H1 (cell line): ENCODE data around the gene CBFA2T2. TPM values are rescaled to one million over a fixed set of nuclear protein-coding genes. Genes with fewer than 3 reads are reported as not detected.
A peak's percentile ranks its signal among the peaks of the same experiment; 100 is the strongest.

Experiments used
- CTCF ChIA-PET: fragments of 300-600 bp; sonication (Branson Sonifier 250); formaldehyde crosslinking; loops from one replicate; lab custom pipeline; 2021; ENCODE audit not compliant: partially characterized antibody; lab: Charles Lee
- POLR2A ChIA-PET: fragments of 300-600 bp; sonication (Branson Sonifier 250); formaldehyde crosslinking; loops from one replicate; lab custom pipeline; 2021; ENCODE audit warnings: inconsistent platforms; ENCODE audit not compliant: partially characterized antibody; lab: Charles Lee
- DNase-seq, 2 experiments: peaks; one replicate each; pipeline versions ENCODE4 v3.0.0 to v3.0.0-alpha.2; 2010 to 2022; ENCODE audit warnings: low spot score in 2 of 2, low read depth in 1 of 2, mixed read lengths in 1 of 2
- FAIRE-seq: peaks from 2 replicates; lab custom pipeline; 2011; peaks lifted over from hg19 to GRCh38; lab: Jason Lieb, UNC
- H2AFZ ChIP-seq: 2 replicates; pipeline ENCODE4 v1.8.1; 2012; ENCODE audit warnings: low read length, inconsistent platforms
- H2AK5ac ChIP-seq: 2 replicates; pipeline ENCODE4 v1.6.1; 2013; ENCODE audit warnings: low read depth, low read length
- H2BK120ac ChIP-seq: replicated peaks from 2 replicates; pipeline ENCODE3; 2013; ENCODE audit warnings: low read depth, low read length, inconsistent platforms
- H2BK12ac ChIP-seq: 2 replicates; pipeline ENCODE4 v1.6.1; 2013; ENCODE audit warnings: low read depth, low read length
- H2BK15ac ChIP-seq: 2 replicates; pipeline ENCODE4 v1.6.1; 2013; ENCODE audit warnings: low read length
- H2BK20ac ChIP-seq: 2 replicates; pipeline ENCODE4 v1.6.1; 2013; ENCODE audit warnings: low read length
- H2BK5ac ChIP-seq: 2 replicates; pipeline ENCODE4 v1.6.1; 2013; ENCODE audit warnings: low read depth, low read length
- H3K14ac ChIP-seq: 2 replicates; pipeline ENCODE4 v1.6.1; 2013; ENCODE audit warnings: inconsistent platforms; ENCODE audit not compliant: insufficient read length
- H3K18ac ChIP-seq: 2 replicates; pipeline ENCODE4 v1.6.1; 2013; ENCODE audit warnings: low read length; ENCODE audit errors: extremely low read depth
- H3K23ac ChIP-seq: 2 replicates; pipeline ENCODE4 v1.6.1; 2013; ENCODE audit warnings: inconsistent platforms; ENCODE audit not compliant: insufficient read length
- H3K23me2 ChIP-seq: 2 replicates; pipeline ENCODE4 v1.6.1; 2013; ENCODE audit warnings: low read depth, low read length
- H3K27ac ChIP-seq: 2 replicates; pipeline ENCODE4 v1.6.1; 2011; ENCODE audit warnings: low read depth, low read length, inconsistent platforms
- H3K27me3 ChIP-seq, 4 experiments: replicated peaks in 1 of 4; 1 replicate in 1 of 4; 2 replicates in 3 of 4; pipeline versions ENCODE4 v1.6.1 to v1.8.1; 2011 to 2013; ENCODE audit warnings: low read length in 3 of 4, mild to moderate bottlenecking in 3 of 4, inconsistent platforms in 2 of 4, mixed read lengths in 2 of 4, moderate library complexity in 1 of 4; ENCODE audit not compliant: control insufficient read depth in 3 of 4, insufficient read depth in 3 of 4; ENCODE audit errors: extremely low read depth in 1 of 4
- H3K36me3 ChIP-seq, 4 experiments: 2 replicates each; pipeline versions ENCODE4 v1.6.1 to v1.8.1; 2011 to 2013; ENCODE audit warnings: mild to moderate bottlenecking in 4 of 4, low read length in 3 of 4, moderate library complexity in 2 of 4, control low read depth in 1 of 4, inconsistent platforms in 1 of 4; ENCODE audit not compliant: insufficient read depth in 4 of 4, control insufficient read depth in 2 of 4
- H3K4ac ChIP-seq: replicated peaks from 2 replicates; pipeline ENCODE3; 2013; ENCODE audit warnings: low read length, low read depth, mixed read lengths, inconsistent platforms; ENCODE audit not compliant: insufficient read length
- H3K4me1 ChIP-seq, 4 experiments: replicated peaks in 1 of 4; 1 replicate in 1 of 4; 2 replicates in 3 of 4; pipeline versions ENCODE4 v1.6.1 to v1.8.1; 2011 to 2013; ENCODE audit warnings: low read length in 3 of 4, inconsistent platforms in 2 of 4, mixed read lengths in 1 of 4; ENCODE audit not compliant: insufficient read depth in 4 of 4, control insufficient read depth in 3 of 4
- H3K4me2 ChIP-seq, 2 experiments: 2 replicates each; pipeline versions ENCODE4 v1.6.1 to v1.8.1; 2011 to 2013; ENCODE audit warnings: low read depth in 2 of 2, low read length in 2 of 2, control low read depth in 1 of 2, inconsistent platforms in 1 of 2, mild to moderate bottlenecking in 1 of 2; ENCODE audit not compliant: insufficient read depth in 1 of 2
- H3K4me3 ChIP-seq, 4 experiments: fragments of 200-600, 300-600 bp in 1 of 4; sonication (generic), shearing (Covaris generic), sonication (Bioruptor Twin) in 1 of 4; 2 replicates each; pipeline versions ENCODE4 v1.5.1 to v1.8.1; 2011 to 2016; ENCODE audit warnings: low read length in 4 of 4, low read depth in 3 of 4, control low read depth in 2 of 4, inconsistent platforms in 2 of 4, mild to moderate bottlenecking in 2 of 4, mixed read lengths in 1 of 4, moderate library complexity in 1 of 4; ENCODE audit not compliant: insufficient read depth in 2 of 4; ENCODE audit errors: extremely low read depth in 1 of 4
- H3K56ac ChIP-seq: replicated peaks from 2 replicates; pipeline ENCODE3; 2013; ENCODE audit warnings: low read depth, mild to moderate bottlenecking, mixed read lengths, low read length, inconsistent platforms; ENCODE audit not compliant: insufficient read length
- H3K79me1 ChIP-seq: 2 replicates; pipeline ENCODE4 v1.6.1; 2013; ENCODE audit warnings: low read depth, low read length, control low read depth
- H3K79me2 ChIP-seq, 2 experiments: 2 replicates each; pipeline versions ENCODE4 v1.6.1 to v1.8.1; 2012 to 2013; ENCODE audit warnings: low read length in 2 of 2, mild to moderate bottlenecking in 2 of 2, inconsistent platforms in 1 of 2; ENCODE audit not compliant: insufficient read depth in 2 of 2, control insufficient read depth in 1 of 2
- H3K9ac ChIP-seq, 4 experiments: replicated peaks in 1 of 4; 1 replicate in 1 of 4; 2 replicates in 3 of 4; pipeline versions ENCODE4 v1.6.1 to v1.8.1; 2011 to 2013; ENCODE audit warnings: low read depth in 3 of 4, low read length in 3 of 4, control low read depth in 2 of 4, mild to moderate bottlenecking in 2 of 4, moderate library complexity in 2 of 4, inconsistent platforms in 1 of 4; ENCODE audit errors: extremely low read depth in 1 of 4
- H3K9me3 ChIP-seq, 2 experiments: 2 replicates each; pipeline versions ENCODE4 v1.6.1 to v1.8.1; 2012 to 2013; ENCODE audit warnings: mild to moderate bottlenecking in 2 of 2, moderate library complexity in 2 of 2, control low read depth in 1 of 2, inconsistent platforms in 1 of 2, low read depth in 1 of 2, low read length in 1 of 2, mixed read lengths in 1 of 2; ENCODE audit not compliant: insufficient read depth in 2 of 2
- H4K20me1 ChIP-seq, 2 experiments: replicated peaks in 1 of 2; 2 replicates each; pipeline versions ENCODE3 to v1.8.1; 2011 to 2013; ENCODE audit warnings: inconsistent platforms in 2 of 2, low read length in 2 of 2, mild to moderate bottlenecking in 1 of 2; ENCODE audit not compliant: insufficient read depth in 2 of 2, control insufficient read depth in 1 of 2
- H4K5ac ChIP-seq: 2 replicates; pipeline ENCODE4 v1.6.1; 2013; ENCODE audit warnings: low read length, low read depth, mixed read lengths, inconsistent platforms; ENCODE audit not compliant: insufficient read length
- H4K8ac ChIP-seq: 2 replicates; pipeline ENCODE4 v1.8.0; 2013; ENCODE audit warnings: mild to moderate bottlenecking, moderate library complexity, low read length, inconsistent platforms; ENCODE audit not compliant: insufficient read depth; ENCODE audit errors: extremely low read depth
- H4K91ac ChIP-seq: replicated peaks from 2 replicates; pipeline ENCODE3; 2013; ENCODE audit warnings: low read length, mixed read lengths, inconsistent platforms; ENCODE audit not compliant: insufficient read length
- CBX8 ChIP-seq: fragments of 300-800, 300-1000 bp; sonication (generic); IDR thresholded peaks from 2 replicates; pipeline ENCODE4 v1.7.1; 2016; ENCODE audit warnings: low read depth, low read length, borderline replicate concordance
- POLR2A ChIP-seq, 2 experiments: IDR thresholded peaks; 1 replicate in 1 of 2; 2 replicates in 1 of 2; pipeline ENCODE4 v1.6.1; 2011; ENCODE audit warnings: low read depth in 2 of 2, low read length in 2 of 2, mild to moderate bottlenecking in 2 of 2; ENCODE audit errors: control extremely low read depth in 1 of 2
- POLR2AphosphoS5 ChIP-seq: IDR thresholded peaks from 2 replicates; pipeline ENCODE4 v1.6.1; 2011; ENCODE audit warnings: low read depth, low read length
- SP2 ChIP-seq: IDR thresholded peaks from 2 replicates; pipeline ENCODE4 v1.6.1; 2012; ENCODE audit warnings: mild to moderate bottlenecking, low read length, inconsistent platforms
- WGBS, 2 experiments: shearing (Covaris generic) in 1 of 2; methylation state at CpG; one replicate each; pipeline versions ENCODE4 v1.1.6 to v1.1.7; 2013 to 2015; ENCODE audit warnings: low lambda C conversion rate in 2 of 2, mixed read lengths in 2 of 2, inconsistent platforms in 1 of 2, low coverage in 1 of 2, missing lambda C conversion rate in 1 of 2; ENCODE audit not compliant: insufficient replicate concordance in 2 of 2, insufficient coverage in 1 of 2, insufficient read length in 1 of 2; ENCODE audit errors: extremely low coverage in 1 of 2, missing lambda C conversion rate in 1 of 2; 5-methylcytosine and 5-hydroxymethylcytosine counted together
- polyA plus RNA-seq, 7 experiments: library from polyadenylated mRNA; depleted of rRNA in 3 of 7; stranded (reverse) in 5 of 7; unstranded in 2 of 7; fragments of >200 nt in 5 of 7; fragments of 200-250 nt in 2 of 7; gene quantifications; 1 replicate in 5 of 7; 2 replicates in 1 of 7; 4 replicates in 1 of 7; pipeline versions ENCODE4 v1.2.1 to v1.2.3, GENCODE V29; 2011 to 2013; ENCODE audit warnings: missing spikeins in 2 of 7, mixed read lengths in 2 of 7
- total RNA-seq: library from RNA; stranded (reverse); fragmentation: NEBNext Ultra II Directional; extraction: Animal tissue kit (Norgen Biotek cat#: 25700); gene quantifications from 2 replicates; pipeline ENCODE4 v1.2.1, GENCODE V29; 2021

Gene CBFA2T2
- total and polyA plus RNA-seq, 2 of the 8 experiments (the other 6 are each of a cell fraction or from before 2014, with no cell fraction given): 11.6 to 12.9 TPM

DNA sequence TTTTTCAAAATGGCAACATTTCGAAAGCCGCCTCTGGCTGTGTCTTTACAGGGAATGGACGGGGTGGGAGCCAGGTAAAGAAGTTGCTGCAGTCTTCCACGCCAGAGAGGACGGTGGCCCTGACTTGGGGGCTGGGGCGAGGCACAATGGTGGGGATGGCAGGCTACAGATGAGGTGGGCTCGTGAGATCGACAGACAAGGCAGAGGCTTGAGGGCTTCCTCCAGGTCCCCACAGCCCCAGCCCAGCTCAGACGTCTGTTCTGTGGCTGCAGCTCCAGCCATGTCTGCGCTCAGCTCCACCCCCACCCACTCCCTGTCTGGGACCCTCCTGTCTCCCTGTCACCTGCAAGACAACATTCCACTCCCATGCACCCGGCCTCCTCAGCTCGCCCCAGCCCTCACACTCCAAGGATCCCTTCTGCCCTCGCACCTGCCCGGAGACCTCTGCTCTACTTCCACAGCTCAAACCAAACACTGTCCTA, 164.8 kb downstream of the CBFA2T2 start:
- H4K8ac ChIP-seq: no peak overlapping the region; the same call in 1 of the 2 replicates
- peaks cover 0 to 10% (median 0%) of the 10 kb centered on the region in 4 experiments; a peak in 2 of 8 replicates for H3K36me3 ChIP-seq
- H3K9ac ChIP-seq: no peak overlapping the region
- no peak overlapping the region for H3K4ac ChIP-seq
- H2BK5ac ChIP-seq: no peak overlapping the region
- H3K4me1 ChIP-seq: peaks cover 0 to 11% (median 1%) of the 10 kb centered on the region in 4 experiments; a peak in 4 of 7 replicates
- TF ChIP-seq POLR2A (IDR thresholded peaks at IDR 0.05; ENCODE audit: control extremely low read depth in 1 of 2, low read depth in 2 of 2, low read length in 2 of 2): 0 out of 3 replicates have a peak, but pooled peaks of 1 of the 2 experiments have one; percentile 42
- no peak for TF ChIP-seq SP2
- no peak for TF ChIP-seq CBX8
- 0 out of 2 replicates have a peak, but pooled peaks have one; percentile 11 for TF ChIP-seq POLR2AphosphoS5
- H3K23ac ChIP-seq: no peak overlapping the region
- H2BK120ac ChIP-seq: no peak overlapping the region
- no peak overlapping the region for H3K4me2 ChIP-seq
- H3K18ac ChIP-seq: no peak overlapping the region
- no peak overlapping the region for H2BK12ac ChIP-seq
- H2AFZ ChIP-seq: no peak overlapping the region
- H3K4me3 ChIP-seq: no peak overlapping the region
- no peak overlapping the region for H3K14ac ChIP-seq
- ChIA-PET CTCF (interaction anchor here (0.8 to 5.0 kb wide), 11 partner anchors 10 to 269 kb away, joined by 3 to 31 read pairs (median 4); partner anchors contain the start of gene ACTL10), POLR2A (interaction anchor here (1.2 to 4.7 kb wide), 4 partner anchors 11 to 211 kb away, joined by 5 to 63 read pairs (median 6); partner anchors contain the start of genes ACTL10 and SNTA1)
- no peaks in the 10 kb centered on the region for H4K20me1 ChIP-seq
- no peaks in the 10 kb centered on the region for H3K9me3 ChIP-seq
- no peak overlapping the region for H4K91ac ChIP-seq
- 86% methylated on average over 14 of the region's 14 CpGs; no CpG with 5 or more reads in 1 of the 2 experiments for WGBS, 2 experiments
- no peak for FAIRE-seq
- H2AK5ac ChIP-seq: no peak overlapping the region
- H2BK15ac ChIP-seq: 0 out of 2 replicates have a peak overlapping the region, but pooled peaks have one; percentile 29
- H4K5ac ChIP-seq: no peak overlapping the region
- H3K23me2 ChIP-seq: no peaks in the 10 kb centered on the region
- no peaks in the 10 kb centered on the region for H3K27me3 ChIP-seq
- no peaks in the 10 kb centered on the region for H3K79me2 ChIP-seq
- H3K56ac ChIP-seq: peak overlapping the region; percentile 25
- H2BK20ac ChIP-seq: no peak overlapping the region
- H3K79me1 ChIP-seq: no peaks in the 10 kb centered on the region
- H3K27ac ChIP-seq: no peak overlapping the region
- DNase-seq: no peak
